K562 (cell line): Measurements from ENCODE around the gene SPI1. TPM values are rescaled to one million over a fixed set of nuclear protein-coding genes. Genes with fewer than 3 reads are reported as not detected.
A peak's percentile ranks its signal among the peaks of the same experiment; 100 is the strongest.

Experiments used
- ARNT ChIP-seq, 2 experiments: fragments of 450-650 bp; IDR thresholded peaks; 2 replicates each; pipeline ENCODE4 v1.6.1; 2016; ENCODE audit warnings: mild to moderate bottlenecking in 1 of 2
- NR2C1 ChIP-seq, 2 experiments: fragments of 450-650 bp; IDR thresholded peaks; 2 replicates each; pipeline ENCODE4 v1.6.1; 2017; ENCODE audit warnings: mild to moderate bottlenecking in 2 of 2, antibody characterized with exemption in 1 of 2, inconsistent platforms in 1 of 2, missing compliant biosample characterization in 1 of 2, missing genetic modification characterization in 1 of 2
- SREBF1 ChIP-seq: fragments of 150-350 bp; IDR thresholded peaks from 2 replicates; pipeline ENCODE4 v1.6.1; 2014; ENCODE audit warnings: antibody characterized with exemption, low read depth, low read length, borderline replicate concordance
- TCF7 ChIP-seq: sonication (generic); IDR thresholded peaks from 2 replicates; pipeline ENCODE4 v1.6.1; 2016; ENCODE audit warnings: antibody characterized with exemption, borderline replicate concordance
- TEAD2 ChIP-seq: fragments of 450-650 bp; IDR thresholded peaks from 2 replicates; pipeline ENCODE4 v1.6.1; 2016; ENCODE audit warnings: missing genetic modification characterization, control low read depth, missing compliant biosample characterization
- ZNF395 ChIP-seq: fragments of 200-800 bp; sonication (Bioruptor generic); IDR thresholded peaks from 2 replicates; pipeline ENCODE4 v1.6.1; 2017; ENCODE audit warnings: missing genetic modification characterization, missing compliant biosample characterization
- polyA plus RNA-seq, 8 experiments: library from polyadenylated mRNA; depleted of rRNA in 4 of 8; stranded (reverse) in 5 of 8; unstranded in 3 of 8; fragments of >200 nt; fragmentation: Nextera tagmentation in 2 of 8; fragmentation: Illumina TruSeq in 1 of 8; extraction: Ambion mirVana in 2 of 8; extraction: Trizol in 1 of 8; gene quantifications; 2 replicates each; pipeline versions ENCODE4 v1.2.1 to v1.2.3, GENCODE V29; 2011 to 2014; ENCODE audit warnings: inconsistent platforms in 1 of 8, missing spikeins in 1 of 8
- total RNA-seq, 7 experiments: library from RNA; depleted of rRNA in 6 of 7; stranded (reverse); fragments of >200 nt in 6 of 7; fragmentation: Illumina TruSeq in 2 of 7; extraction: Trizol in 2 of 7; gene quantifications; 2 replicates each; pipeline versions ENCODE4 v1.2.1 to v1.2.3, GENCODE V29; 2011 to 2021; ENCODE audit warnings: low replicate concordance in 1 of 7
- TF ChIP-seq, protein P1 (sequence below): sonication (generic); formaldehyde crosslinking; IDR thresholded peaks from 2 replicates; pipeline ENCODE4 v1.8.0; 2022; ENCODE audit warnings: mild to moderate bottlenecking, missing genetic modification reagents

Gene SPI1
- total and polyA plus RNA-seq, 9 of the 15 experiments (the other 6 are each of a cell fraction or from before 2014, with no cell fraction given): 0.10 to 33.7 (median 10.3) TPM

DNA sequence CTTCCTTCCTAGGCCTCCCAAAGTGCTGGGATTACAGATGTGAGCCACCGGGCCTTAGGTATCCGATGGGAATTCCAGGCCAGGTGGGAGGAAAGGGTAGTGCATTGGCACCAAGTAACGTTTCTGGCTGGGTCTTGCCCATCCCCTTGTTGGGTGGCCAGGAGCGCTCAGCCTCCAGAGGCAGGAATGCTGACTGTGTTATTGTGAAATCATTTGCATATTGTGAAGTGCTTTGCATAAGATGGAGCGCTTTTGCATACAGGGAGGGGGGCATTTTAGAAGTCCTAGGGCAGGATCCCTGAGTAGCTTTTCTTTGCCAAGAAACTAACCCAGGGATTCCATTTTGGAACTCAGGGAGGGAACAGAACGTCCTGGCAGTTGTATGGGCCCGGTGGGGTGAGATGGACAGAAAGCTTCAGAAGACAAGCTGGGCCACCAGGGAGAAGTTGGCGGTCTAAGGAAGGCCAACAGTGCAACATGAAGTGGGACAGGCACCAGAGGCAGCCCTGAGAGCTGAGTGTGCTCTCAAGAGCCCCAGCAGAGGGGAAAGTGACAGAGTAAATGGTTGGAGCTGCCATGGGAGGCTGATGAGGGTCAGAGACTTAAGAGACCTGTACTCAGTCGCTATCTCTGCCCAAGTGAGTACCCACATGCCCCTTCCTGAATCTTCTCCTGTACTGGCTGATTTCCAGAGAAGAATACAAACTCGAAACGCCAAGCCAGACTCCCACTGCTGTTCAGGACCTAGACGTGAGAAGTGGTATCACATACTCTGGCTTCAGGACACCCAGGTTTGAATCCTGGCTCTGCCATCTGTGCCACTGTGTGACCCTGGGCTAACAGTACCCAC is 28.8 kb upstream of the SPI1 start (continued):
- TF ChIP-seq, protein P1, sequence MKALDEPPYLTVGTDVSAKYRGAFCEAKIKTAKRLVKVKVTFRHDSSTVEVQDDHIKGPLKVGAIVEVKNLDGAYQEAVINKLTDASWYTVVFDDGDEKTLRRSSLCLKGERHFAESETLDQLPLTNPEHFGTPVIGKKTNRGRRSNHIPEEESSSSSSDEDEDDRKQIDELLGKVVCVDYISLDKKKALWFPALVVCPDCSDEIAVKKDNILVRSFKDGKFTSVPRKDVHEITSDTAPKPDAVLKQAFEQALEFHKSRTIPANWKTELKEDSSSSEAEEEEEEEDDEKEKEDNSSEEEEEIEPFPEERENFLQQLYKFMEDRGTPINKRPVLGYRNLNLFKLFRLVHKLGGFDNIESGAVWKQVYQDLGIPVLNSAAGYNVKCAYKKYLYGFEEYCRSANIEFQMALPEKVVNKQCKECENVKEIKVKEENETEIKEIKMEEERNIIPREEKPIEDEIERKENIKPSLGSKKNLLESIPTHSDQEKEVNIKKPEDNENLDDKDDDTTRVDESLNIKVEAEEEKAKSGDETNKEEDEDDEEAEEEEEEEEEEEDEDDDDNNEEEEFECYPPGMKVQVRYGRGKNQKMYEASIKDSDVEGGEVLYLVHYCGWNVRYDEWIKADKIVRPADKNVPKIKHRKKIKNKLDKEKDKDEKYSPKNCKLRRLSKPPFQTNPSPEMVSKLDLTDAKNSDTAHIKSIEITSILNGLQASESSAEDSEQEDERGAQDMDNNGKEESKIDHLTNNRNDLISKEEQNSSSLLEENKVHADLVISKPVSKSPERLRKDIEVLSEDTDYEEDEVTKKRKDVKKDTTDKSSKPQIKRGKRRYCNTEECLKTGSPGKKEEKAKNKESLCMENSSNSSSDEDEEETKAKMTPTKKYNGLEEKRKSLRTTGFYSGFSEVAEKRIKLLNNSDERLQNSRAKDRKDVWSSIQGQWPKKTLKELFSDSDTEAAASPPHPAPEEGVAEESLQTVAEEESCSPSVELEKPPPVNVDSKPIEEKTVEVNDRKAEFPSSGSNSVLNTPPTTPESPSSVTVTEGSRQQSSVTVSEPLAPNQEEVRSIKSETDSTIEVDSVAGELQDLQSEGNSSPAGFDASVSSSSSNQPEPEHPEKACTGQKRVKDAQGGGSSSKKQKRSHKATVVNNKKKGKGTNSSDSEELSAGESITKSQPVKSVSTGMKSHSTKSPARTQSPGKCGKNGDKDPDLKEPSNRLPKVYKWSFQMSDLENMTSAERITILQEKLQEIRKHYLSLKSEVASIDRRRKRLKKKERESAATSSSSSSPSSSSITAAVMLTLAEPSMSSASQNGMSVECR (CRISPR knock-in tag): no peak
- 0 out of 4 replicates have a peak, but pooled peaks of 1 of the 2 experiments have one; percentile 22 for TF ChIP-seq ARNT (IDR thresholded peaks at IDR 0.05)
- TF ChIP-seq ZNF395 (CRISPR knock-in tag): 0 out of 2 replicates have a peak, but pooled peaks have one; percentile 12
- TF ChIP-seq NR2C1 (IDR thresholded peaks at IDR 0.05): no peak
- TF ChIP-seq NR2C1 (tag; IDR thresholded peaks at IDR 0.05): 0 out of 2 replicates have a peak, but pooled peaks have one; percentile 34
- no peak for TF ChIP-seq TCF7
- peak; percentile 42; the same call in 1 of the 2 replicates for TF ChIP-seq TEAD2
- TF ChIP-seq SREBF1: no peak
